ENCODE data around the gene ARMC5. TPM values are rescaled to one million over a fixed set of nuclear protein-coding genes. Genes with fewer than 3 reads are reported as not detected.

Gene ARMC5, protein sequence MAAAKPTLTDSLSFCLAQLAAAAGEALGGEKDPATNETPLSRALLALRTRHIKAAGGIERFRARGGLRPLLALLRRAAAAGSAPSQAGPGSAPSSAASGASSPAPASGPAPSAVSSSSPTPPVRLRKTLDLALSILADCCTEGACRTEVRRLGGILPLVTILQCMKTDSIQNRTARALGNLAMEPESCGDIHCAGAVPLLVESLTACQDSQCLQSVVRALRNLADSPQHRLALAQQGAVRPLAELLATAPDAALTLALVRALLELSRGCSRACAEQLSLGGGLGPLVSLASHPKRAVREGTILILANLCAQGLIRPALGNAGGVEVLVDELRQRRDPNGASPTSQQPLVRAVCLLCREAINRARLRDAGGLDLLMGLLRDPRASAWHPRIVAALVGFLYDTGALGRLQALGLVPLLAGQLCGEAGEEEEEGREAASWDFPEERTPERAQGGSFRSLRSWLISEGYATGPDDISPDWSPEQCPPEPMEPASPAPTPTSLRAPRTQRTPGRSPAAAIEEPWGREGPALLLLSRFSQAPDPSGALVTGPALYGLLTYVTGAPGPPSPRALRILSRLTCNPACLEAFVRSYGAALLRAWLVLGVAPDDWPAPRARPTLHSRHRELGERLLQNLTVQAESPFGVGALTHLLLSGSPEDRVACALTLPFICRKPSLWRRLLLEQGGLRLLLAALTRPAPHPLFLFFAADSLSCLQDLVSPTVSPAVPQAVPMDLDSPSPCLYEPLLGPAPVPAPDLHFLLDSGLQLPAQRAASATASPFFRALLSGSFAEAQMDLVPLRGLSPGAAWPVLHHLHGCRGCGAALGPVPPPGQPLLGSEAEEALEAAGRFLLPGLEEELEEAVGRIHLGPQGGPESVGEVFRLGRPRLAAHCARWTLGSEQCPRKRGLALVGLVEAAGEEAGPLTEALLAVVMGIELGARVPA
- 10 to 100 TPM in 1 of 2 donors, 1 to 10 TPM in 1; 9.4 to 12.1 TPM for total RNA-seq
- 8.5 TPM for polyA plus RNA-seq (2013, experiment 1 of 2)
- polyA plus RNA-seq (2013, experiment 2 of 2): 8.5 TPM
- long read RNA-seq, experiment 1: 0 reads
- long read RNA-seq, experiment 2, transcript ARMC5-201 (6 exons, 3,612 nt): major isoform, 26 of 33 reads
- long read RNA-seq, experiment 2, partial matches to known transcripts: 5 of 33 reads
- long read RNA-seq, experiment 2, other reads (novel, unspliced or antisense): 2 of 33 reads
- long read RNA-seq, experiment 3, full-length matches to known transcripts: 56 of 70 reads
- long read RNA-seq, experiment 3, partial matches to known transcripts: 12 of 70 reads
- long read RNA-seq, experiment 3, other reads (novel, unspliced or antisense): 2 of 70 reads
- long read RNA-seq, experiment 4: 0 reads

DNA sequence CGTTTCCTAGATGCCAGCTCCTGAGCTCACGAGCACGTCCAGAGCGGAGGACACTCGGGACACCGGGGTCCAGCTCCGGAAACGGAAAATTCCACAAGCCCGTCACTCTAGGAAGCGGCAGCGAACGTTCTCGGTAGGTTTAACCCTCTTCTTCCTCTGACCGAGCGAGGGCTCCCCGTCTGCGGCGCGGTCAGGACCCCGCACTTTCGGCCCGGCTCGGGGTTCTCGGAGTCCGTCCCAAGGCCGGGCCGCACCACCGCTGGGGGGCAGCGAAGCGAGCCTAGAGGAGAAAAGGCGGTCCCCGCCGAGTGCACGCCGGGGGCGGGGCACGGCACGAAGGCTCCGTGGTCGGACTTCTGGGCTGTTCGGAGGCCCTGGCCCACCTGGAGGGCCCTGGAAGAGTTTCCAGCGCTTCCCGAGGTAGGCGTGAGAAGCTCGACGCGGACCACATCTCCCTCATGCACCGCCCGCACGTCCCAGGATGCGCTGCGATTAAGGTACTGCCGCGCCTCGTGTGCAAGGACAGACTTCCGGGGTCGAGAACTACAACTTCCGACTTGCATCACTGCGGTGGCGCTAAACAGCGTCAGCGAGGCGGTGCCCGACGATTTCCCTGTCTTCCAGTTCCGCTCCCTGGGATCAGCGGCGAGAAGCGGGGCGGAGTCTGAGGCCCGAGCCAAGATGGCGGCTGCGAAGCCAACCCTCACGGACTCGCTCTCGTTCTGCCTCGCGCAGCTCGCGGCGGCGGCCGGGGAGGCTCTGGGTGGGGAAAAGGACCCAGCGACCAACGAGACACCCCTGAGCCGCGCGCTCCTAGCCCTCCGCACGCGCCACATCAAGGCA is at the start of gene ARMC5:
TSS of gene ARMC5 (plus strand) at position 658 of the 843 bp plus-strand sequence. CDS start at position 682, 24 bp downstream.
- 0% methylated on average over 65 to 91 of the region's 91 CpGs for WGBS, 2 experiments (ENCODE audit: insufficient coverage in 1 of 2, insufficient read length in 1 of 2)
- Histone ChIP-seq H3K27me3 (ENCODE audit: control insufficient read depth, insufficient read depth, low read length, poor library complexity, severe bottlenecking) (no peaks in the 10 kb centered on the region), H3K27ac (ENCODE audit: low read depth, low read length) (peak within 1 kb of the TSS; percentile 98), H3K4me3 (ENCODE audit: low read length) (peak within 1 kb of the TSS; percentile 91), H3K9me3 (ENCODE audit: control insufficient read depth, low read length) (no peaks in the 10 kb centered on the region), H3K4me1 (ENCODE audit: control insufficient read depth, insufficient read depth, low read length) (no peaks in the 10 kb centered on the region), H3K9ac (ENCODE audit: extremely low read depth, low read length, poor library complexity, severe bottlenecking) (peak within 1 kb of the TSS; percentile 97), H3K36me3 (ENCODE audit: control insufficient read depth, insufficient read depth, low read length) (peaks cover 36% of the 10 kb centered on the region)
- DNase-seq: peak; percentile 98
- Mint-ChIP-seq H3K27me3 (ENCODE audit: insufficient read depth) (no peaks in the 10 kb centered on the region), H3K4me1 (peaks cover 6% of the 10 kb centered on the region), H3K36me3 (ENCODE audit: low read depth) (peaks cover 15% of the 10 kb centered on the region), H3K4me3 (peak within 1 kb of the TSS; percentile 76), H3K27ac (peak within 1 kb of the TSS; percentile 97), H3K9me3 (no peaks in the 10 kb centered on the region)
- TF ChIP-seq, protein P1, sequence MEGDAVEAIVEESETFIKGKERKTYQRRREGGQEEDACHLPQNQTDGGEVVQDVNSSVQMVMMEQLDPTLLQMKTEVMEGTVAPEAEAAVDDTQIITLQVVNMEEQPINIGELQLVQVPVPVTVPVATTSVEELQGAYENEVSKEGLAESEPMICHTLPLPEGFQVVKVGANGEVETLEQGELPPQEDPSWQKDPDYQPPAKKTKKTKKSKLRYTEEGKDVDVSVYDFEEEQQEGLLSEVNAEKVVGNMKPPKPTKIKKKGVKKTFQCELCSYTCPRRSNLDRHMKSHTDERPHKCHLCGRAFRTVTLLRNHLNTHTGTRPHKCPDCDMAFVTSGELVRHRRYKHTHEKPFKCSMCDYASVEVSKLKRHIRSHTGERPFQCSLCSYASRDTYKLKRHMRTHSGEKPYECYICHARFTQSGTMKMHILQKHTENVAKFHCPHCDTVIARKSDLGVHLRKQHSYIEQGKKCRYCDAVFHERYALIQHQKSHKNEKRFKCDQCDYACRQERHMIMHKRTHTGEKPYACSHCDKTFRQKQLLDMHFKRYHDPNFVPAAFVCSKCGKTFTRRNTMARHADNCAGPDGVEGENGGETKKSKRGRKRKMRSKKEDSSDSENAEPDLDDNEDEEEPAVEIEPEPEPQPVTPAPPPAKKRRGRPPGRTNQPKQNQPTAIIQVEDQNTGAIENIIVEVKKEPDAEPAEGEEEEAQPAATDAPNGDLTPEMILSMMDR (conservative IDR thresholded peaks at IDR 0.05): peak; percentile 68

DNA sequence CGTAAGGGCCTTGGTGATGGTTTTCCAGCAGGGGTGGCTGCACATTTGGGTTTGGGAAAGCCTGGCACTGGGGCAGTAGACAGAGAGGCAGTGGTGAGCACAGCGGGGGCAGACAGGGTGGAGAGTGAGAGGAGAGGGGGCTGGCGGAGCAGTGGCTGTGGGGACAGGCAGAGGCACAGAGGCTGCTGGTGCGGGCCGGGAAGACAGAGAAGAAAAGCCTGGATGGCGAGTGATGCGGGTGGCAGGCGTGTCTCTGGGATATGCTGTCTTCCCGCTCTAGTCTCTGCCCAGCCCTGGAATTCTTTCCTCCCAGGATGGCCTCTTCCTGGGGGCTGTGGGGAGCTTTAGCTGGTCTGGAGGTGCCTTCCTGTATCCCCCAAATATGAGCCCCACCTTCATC is 49.2 kb upstream of the ARMC5 start:
- TF ChIP-seq, protein P1 (conservative IDR thresholded peaks at IDR 0.05): no peak
- Mint-ChIP-seq H3K9me3 (no peaks in the 10 kb centered on the region), H3K36me3 (ENCODE audit: low read depth) (no peaks in the 10 kb centered on the region), H3K27me3 (ENCODE audit: insufficient read depth) (peaks cover 78% of the 10 kb centered on the region), H3K4me3 (no peak overlapping the region), H3K27ac (no peak overlapping the region), H3K4me1 (peaks cover 10% of the 10 kb centered on the region)
- H3K9me3 ChIP-seq (ENCODE audit: control insufficient read depth, low read length): no peaks in the 10 kb centered on the region
- H3K4me1 ChIP-seq (ENCODE audit: control insufficient read depth, insufficient read depth, low read length): no peaks in the 10 kb centered on the region
- WGBS, 2 experiments (ENCODE audit: insufficient coverage in 1 of 2, insufficient read length in 1 of 2): 93 to 99% methylated on average over 8 to 9 of the region's 9 CpGs
- no peak overlapping the region for H3K27ac ChIP-seq (ENCODE audit: low read depth, low read length)
- no peak overlapping the region for H3K9ac ChIP-seq (ENCODE audit: extremely low read depth, low read length, poor library complexity, severe bottlenecking)
- no peak for DNase-seq
- H3K4me3 ChIP-seq (ENCODE audit: low read length): no peak overlapping the region
- no peaks in the 10 kb centered on the region for H3K36me3 ChIP-seq (ENCODE audit: control insufficient read depth, insufficient read depth, low read length)
- H3K27me3 ChIP-seq (ENCODE audit: control insufficient read depth, insufficient read depth, low read length, poor library complexity, severe bottlenecking): peaks cover 19% of the 10 kb centered on the region

Data from endodermal cell (in vitro differentiated cells).